ENCODE data around the gene ARAP2.

DNA sequence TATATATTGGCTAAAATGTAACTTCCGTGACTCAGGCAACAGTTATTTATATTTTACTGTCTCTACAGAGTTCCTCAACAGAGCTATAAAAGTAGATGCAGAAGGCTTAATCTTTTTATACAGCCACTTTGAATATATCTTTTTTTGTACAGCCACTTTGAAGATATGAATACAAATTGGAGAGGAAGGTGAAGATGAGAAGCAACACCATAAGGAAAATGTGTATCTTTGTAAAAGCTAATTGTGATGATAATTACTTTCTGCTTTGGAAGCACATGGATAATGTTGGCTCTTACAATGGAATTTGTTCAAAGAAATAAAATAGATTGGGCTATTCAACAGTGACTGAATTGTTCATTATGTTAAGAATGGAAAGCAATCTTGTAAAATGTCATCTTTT, 205.8 kb downstream of the ARAP2 start:
- TF ChIP-seq, protein P1, sequence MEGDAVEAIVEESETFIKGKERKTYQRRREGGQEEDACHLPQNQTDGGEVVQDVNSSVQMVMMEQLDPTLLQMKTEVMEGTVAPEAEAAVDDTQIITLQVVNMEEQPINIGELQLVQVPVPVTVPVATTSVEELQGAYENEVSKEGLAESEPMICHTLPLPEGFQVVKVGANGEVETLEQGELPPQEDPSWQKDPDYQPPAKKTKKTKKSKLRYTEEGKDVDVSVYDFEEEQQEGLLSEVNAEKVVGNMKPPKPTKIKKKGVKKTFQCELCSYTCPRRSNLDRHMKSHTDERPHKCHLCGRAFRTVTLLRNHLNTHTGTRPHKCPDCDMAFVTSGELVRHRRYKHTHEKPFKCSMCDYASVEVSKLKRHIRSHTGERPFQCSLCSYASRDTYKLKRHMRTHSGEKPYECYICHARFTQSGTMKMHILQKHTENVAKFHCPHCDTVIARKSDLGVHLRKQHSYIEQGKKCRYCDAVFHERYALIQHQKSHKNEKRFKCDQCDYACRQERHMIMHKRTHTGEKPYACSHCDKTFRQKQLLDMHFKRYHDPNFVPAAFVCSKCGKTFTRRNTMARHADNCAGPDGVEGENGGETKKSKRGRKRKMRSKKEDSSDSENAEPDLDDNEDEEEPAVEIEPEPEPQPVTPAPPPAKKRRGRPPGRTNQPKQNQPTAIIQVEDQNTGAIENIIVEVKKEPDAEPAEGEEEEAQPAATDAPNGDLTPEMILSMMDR (IDR thresholded peaks at IDR 0.05) = no peak
- TF ChIP-seq, protein P2, sequence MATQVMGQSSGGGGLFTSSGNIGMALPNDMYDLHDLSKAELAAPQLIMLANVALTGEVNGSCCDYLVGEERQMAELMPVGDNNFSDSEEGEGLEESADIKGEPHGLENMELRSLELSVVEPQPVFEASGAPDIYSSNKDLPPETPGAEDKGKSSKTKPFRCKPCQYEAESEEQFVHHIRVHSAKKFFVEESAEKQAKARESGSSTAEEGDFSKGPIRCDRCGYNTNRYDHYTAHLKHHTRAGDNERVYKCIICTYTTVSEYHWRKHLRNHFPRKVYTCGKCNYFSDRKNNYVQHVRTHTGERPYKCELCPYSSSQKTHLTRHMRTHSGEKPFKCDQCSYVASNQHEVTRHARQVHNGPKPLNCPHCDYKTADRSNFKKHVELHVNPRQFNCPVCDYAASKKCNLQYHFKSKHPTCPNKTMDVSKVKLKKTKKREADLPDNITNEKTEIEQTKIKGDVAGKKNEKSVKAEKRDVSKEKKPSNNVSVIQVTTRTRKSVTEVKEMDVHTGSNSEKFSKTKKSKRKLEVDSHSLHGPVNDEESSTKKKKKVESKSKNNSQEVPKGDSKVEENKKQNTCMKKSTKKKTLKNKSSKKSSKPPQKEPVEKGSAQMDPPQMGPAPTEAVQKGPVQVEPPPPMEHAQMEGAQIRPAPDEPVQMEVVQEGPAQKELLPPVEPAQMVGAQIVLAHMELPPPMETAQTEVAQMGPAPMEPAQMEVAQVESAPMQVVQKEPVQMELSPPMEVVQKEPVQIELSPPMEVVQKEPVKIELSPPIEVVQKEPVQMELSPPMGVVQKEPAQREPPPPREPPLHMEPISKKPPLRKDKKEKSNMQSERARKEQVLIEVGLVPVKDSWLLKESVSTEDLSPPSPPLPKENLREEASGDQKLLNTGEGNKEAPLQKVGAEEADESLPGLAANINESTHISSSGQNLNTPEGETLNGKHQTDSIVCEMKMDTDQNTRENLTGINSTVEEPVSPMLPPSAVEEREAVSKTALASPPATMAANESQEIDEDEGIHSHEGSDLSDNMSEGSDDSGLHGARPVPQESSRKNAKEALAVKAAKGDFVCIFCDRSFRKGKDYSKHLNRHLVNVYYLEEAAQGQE (IDR thresholded peaks at IDR 0.05; ENCODE audit: insufficient read depth in 1 of 2, low read depth in 2 of 2, low read length in 1 of 2) = no peak

Measured in Panc1 (cell line).